ENCODE measurements around the gene ZSWIM6.

ZSWIM6 gene

GRCh38 chr5:61461926-61462325, 129.9 kb downstream of the ZSWIM6 start:
- H3K79me2 ChIP-seq (ENCODE audit: insufficient read depth, low read length) = no peaks in the 10 kb centered on the region
- H3K9ac ChIP-seq (ENCODE audit: low read length) = no peak overlapping the region
- no peaks in the 10 kb centered on the region for H3K9me3 ChIP-seq (ENCODE audit: insufficient read depth, low read length)
- no peak overlapping the region for H3K27ac ChIP-seq (ENCODE audit: low read depth, low read length)
- no peak overlapping the region for H3K4me3 ChIP-seq (ENCODE audit: insufficient read depth, low read length, poor library complexity, severe bottlenecking)
- H2AFZ ChIP-seq (ENCODE audit: low read depth, low read length, severe bottlenecking) = no peak overlapping the region
- H3F3A ChIP-seq (ENCODE audit: insufficient read depth) = no peaks in the 10 kb centered on the region
- no peak overlapping the region for H3K4me2 ChIP-seq (ENCODE audit: low read depth, low read length, poor library complexity, severe bottlenecking)
- TF ChIP-seq CTCF (IDR thresholded peaks at IDR 0.05; ENCODE audit: insufficient read depth, low read length, poor library complexity, severe bottlenecking) (no peak), EZH2phosphoT487 (conservative IDR thresholded peaks at IDR 0.05; ENCODE audit: low read length) (no peak)
- no peaks in the 10 kb centered on the region for H3K9me2 ChIP-seq (replicated peaks; ENCODE audit: insufficient read depth, low read length)
- no peaks in the 10 kb centered on the region for H3K27me3 ChIP-seq (ENCODE audit: low read length)
- H3K36me3 ChIP-seq (ENCODE audit: low read length) = no peaks in the 10 kb centered on the region
- H4K20me1 ChIP-seq (ENCODE audit: low read depth, low read length) = 0 out of 2 replicates have a peak, but pooled peaks cover 4% of the 10 kb centered on the region

- no peaks in the 10 kb centered on the region for H3K9me2 ChIP-seq (replicated peaks; ENCODE audit: insufficient read depth, low read length)
- 0 out of 2 replicates have a peak, but pooled peaks cover 4% of the 10 kb centered on the region for H4K20me1 ChIP-seq (ENCODE audit: low read depth, low read length)
- no peaks in the 10 kb centered on the region for H3K27me3 ChIP-seq (ENCODE audit: low read length)
- no peaks in the 10 kb centered on the region for H3F3A ChIP-seq (ENCODE audit: insufficient read depth)
- H3K27ac ChIP-seq (ENCODE audit: low read depth, low read length) = no peak overlapping the region
- no peaks in the 10 kb centered on the region for H3K9me3 ChIP-seq (ENCODE audit: insufficient read depth, low read length)
- H3K4me2 ChIP-seq (ENCODE audit: low read depth, low read length, poor library complexity, severe bottlenecking) = no peak overlapping the region
- H2AFZ ChIP-seq (ENCODE audit: low read depth, low read length, severe bottlenecking) = no peak overlapping the region
- no peak overlapping the region for H3K9ac ChIP-seq (ENCODE audit: low read length)
- no peaks in the 10 kb centered on the region for H3K36me3 ChIP-seq (ENCODE audit: low read length)
- H3K4me3 ChIP-seq (ENCODE audit: insufficient read depth, low read length, poor library complexity, severe bottlenecking) = no peak overlapping the region
- no peaks in the 10 kb centered on the region for H3K79me2 ChIP-seq (ENCODE audit: insufficient read depth, low read length)
- TF ChIP-seq EZH2phosphoT487 (conservative IDR thresholded peaks at IDR 0.05; ENCODE audit: low read length) (no peak), CTCF (IDR thresholded peaks at IDR 0.05; ENCODE audit: insufficient read depth, low read length, poor library complexity, severe bottlenecking) (no peak)
These were observed 131.5 kb downstream of the ZSWIM6 start for GRCh38 chr5:61463596-61463995.

- Histone ChIP-seq H3K36me3 (ENCODE audit: low read length) (no peaks in the 10 kb centered on the region), H3K79me2 (ENCODE audit: insufficient read depth, low read length) (no peaks in the 10 kb centered on the region), H3K9ac (ENCODE audit: low read length) (no peak overlapping the region), H3K27me3 (ENCODE audit: low read length) (no peaks in the 10 kb centered on the region), H3K4me2 (ENCODE audit: low read depth, low read length, poor library complexity, severe bottlenecking) (no peak overlapping the region), H3F3A (ENCODE audit: insufficient read depth) (no peaks in the 10 kb centered on the region), H2AFZ (ENCODE audit: low read depth, low read length, severe bottlenecking) (no peak overlapping the region), H3K9me2 (replicated peaks; ENCODE audit: insufficient read depth, low read length) (no peaks in the 10 kb centered on the region), H3K4me3 (ENCODE audit: insufficient read depth, low read length, poor library complexity, severe bottlenecking) (no peak overlapping the region), H3K27ac (ENCODE audit: low read depth, low read length) (no peak overlapping the region), H4K20me1 (ENCODE audit: low read depth, low read length) (0 out of 2 replicates have a peak, but pooled peaks cover 4% of the 10 kb centered on the region), H3K9me3 (ENCODE audit: insufficient read depth, low read length) (no peaks in the 10 kb centered on the region)
- TF ChIP-seq CTCF (IDR thresholded peaks at IDR 0.05; ENCODE audit: insufficient read depth, low read length, poor library complexity, severe bottlenecking) = no peak
- no peak for TF ChIP-seq EZH2phosphoT487 (conservative IDR thresholded peaks at IDR 0.05; ENCODE audit: low read length)
These were observed 132.5 kb downstream of the ZSWIM6 start for GRCh38 chr5:61464512-61464911.
